ENCODE measurements around the gene NRIP1.

Gene NRIP1

DNA sequence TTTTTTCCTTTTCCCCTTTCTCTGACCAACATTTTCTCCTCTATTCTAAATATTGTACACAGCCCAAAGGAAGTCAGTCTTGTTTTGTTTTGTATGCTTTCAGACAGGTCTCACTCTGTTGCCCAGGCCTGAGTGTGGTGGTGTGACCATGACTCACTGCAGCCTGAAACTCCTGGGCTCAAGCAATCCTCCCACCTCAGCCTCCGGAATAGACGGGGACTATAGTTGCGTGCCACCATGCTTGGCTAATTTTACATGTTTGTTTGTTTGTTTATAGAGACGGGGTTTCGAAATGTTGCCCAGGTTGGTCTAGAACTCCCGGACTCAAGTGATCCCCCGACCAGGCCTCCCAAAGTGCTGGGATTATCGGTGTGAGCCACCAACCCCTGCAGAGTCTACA lies 72.8 kb downstream of the NRIP1 start:
- no peak overlapping the region for H3K4me3 ChIP-seq (ENCODE audit: low read depth, low read length)
- TF ChIP-seq, protein P1, sequence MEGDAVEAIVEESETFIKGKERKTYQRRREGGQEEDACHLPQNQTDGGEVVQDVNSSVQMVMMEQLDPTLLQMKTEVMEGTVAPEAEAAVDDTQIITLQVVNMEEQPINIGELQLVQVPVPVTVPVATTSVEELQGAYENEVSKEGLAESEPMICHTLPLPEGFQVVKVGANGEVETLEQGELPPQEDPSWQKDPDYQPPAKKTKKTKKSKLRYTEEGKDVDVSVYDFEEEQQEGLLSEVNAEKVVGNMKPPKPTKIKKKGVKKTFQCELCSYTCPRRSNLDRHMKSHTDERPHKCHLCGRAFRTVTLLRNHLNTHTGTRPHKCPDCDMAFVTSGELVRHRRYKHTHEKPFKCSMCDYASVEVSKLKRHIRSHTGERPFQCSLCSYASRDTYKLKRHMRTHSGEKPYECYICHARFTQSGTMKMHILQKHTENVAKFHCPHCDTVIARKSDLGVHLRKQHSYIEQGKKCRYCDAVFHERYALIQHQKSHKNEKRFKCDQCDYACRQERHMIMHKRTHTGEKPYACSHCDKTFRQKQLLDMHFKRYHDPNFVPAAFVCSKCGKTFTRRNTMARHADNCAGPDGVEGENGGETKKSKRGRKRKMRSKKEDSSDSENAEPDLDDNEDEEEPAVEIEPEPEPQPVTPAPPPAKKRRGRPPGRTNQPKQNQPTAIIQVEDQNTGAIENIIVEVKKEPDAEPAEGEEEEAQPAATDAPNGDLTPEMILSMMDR (IDR thresholded peaks at IDR 0.05; ENCODE audit: control insufficient read depth, extremely low read depth, insufficient read depth): no peak
- no peak for DNase-seq (ENCODE audit: low read depth)

DNA sequence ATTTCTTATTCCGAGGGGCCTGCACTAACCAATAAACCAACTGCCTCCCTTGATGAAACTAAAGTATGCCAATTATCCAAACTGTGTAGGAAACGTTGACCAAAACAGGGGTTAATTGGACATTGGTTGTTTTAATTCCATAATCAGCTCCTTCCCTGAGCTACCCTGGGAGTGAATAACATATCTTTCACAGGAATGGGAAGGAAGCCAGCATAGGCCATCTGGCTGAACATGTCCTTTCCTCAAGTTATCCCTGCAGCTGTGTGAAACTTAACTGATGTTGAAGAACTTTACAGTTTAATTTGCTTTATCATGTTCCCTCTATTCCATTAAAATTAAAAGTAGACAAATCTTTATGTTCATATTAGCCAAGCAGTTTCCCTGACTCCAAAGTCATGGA lies 75.4 kb downstream of the NRIP1 start:
- TF ChIP-seq, protein P1 (IDR thresholded peaks at IDR 0.05; ENCODE audit: control insufficient read depth, extremely low read depth, insufficient read depth): no peak
- no peak for DNase-seq (ENCODE audit: low read depth)
- no peak overlapping the region for H3K4me3 ChIP-seq (ENCODE audit: low read depth, low read length)

DNA sequence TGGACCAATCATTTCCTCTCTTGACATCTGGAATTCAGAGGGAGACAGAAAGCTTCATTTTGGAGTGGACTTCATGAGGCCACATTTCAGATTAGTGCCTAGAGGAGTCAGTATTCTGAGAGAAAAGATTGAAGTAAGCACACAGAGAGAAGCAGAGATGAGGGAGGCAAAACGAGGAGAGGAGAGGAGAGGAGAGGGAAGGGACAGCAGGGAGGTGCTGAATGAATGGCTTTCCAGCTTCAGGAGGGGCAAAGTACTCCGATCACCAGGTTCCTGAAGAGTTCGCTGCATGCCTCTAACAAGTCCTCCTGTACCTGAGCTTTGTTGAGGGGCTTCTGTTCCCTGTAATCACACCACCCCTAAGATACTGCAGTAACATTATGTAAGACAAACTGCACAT lies 76.0 kb downstream of the NRIP1 start:
- no peak for DNase-seq (ENCODE audit: low read depth)
- no peak overlapping the region for H3K4me3 ChIP-seq (ENCODE audit: low read depth, low read length)
- TF ChIP-seq, protein P1 (IDR thresholded peaks at IDR 0.05; ENCODE audit: control insufficient read depth, extremely low read depth, insufficient read depth): no peak

DNA sequence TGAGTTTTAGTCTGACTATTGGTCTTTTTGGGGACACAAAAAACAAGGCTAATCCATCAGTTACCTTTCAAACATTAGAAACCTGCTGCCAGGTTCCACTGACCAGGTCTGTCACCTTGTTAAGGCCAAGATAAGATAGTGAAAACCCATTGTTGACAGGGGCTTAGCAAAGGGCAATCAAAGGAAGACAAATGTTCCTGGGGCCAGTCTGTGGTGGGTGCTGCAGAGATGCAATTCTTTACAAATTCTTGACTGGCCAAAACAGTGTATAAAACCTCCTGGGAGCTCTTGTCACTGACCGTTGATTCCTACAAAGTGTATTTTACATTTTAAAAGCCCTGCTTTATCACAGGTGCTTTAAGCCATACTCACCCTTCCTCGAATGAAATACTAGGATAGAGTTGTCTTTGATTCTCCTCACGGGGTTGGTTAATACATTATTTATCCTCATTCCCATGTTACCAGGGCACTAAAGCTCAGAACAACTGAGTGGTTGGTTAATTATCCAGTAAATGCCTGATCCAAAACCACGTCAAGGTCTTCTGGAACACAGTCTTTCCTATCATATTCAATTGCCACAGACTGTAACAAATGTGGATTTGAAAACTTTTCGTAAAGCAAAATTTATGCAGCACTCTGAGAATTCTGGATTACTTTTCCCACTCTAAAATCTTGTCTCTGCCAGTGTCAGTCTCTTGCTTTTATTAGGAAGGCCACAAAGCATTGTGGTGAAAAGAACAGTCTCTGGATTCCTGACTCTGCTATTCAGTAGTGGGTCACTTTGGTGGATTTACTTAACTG lies 77.2 kb downstream of the NRIP1 start:
- no peak for DNase-seq (ENCODE audit: low read depth)
- H3K4me3 ChIP-seq (ENCODE audit: low read depth, low read length): no peak overlapping the region
- TF ChIP-seq, protein P1 (IDR thresholded peaks at IDR 0.05; ENCODE audit: control insufficient read depth, extremely low read depth, insufficient read depth): no peak

DNA sequence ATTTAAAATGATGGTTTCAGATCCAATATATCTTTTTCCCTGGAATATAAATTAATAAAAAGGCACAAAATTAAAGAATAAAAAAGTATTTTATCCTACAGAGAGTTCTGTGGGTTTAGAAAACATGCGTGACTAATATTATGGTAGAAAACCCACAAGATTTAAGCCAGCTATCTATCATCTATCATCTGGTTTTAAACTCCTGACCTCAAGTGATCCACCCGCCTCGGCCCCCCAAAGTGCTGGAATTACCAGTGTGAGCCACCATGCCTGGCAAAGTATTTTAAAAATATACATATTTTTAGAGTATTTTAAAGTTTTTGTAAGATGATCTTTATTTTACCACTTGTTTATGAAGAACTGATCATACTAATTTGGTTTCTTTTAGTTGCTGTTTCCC lies 79.5 kb downstream of the NRIP1 start:
- H3K4me3 ChIP-seq (ENCODE audit: low read depth, low read length): no peak overlapping the region
- no peak for DNase-seq (ENCODE audit: low read depth)
- TF ChIP-seq, protein P1 (IDR thresholded peaks at IDR 0.05; ENCODE audit: control insufficient read depth, extremely low read depth, insufficient read depth): no peak

DNA sequence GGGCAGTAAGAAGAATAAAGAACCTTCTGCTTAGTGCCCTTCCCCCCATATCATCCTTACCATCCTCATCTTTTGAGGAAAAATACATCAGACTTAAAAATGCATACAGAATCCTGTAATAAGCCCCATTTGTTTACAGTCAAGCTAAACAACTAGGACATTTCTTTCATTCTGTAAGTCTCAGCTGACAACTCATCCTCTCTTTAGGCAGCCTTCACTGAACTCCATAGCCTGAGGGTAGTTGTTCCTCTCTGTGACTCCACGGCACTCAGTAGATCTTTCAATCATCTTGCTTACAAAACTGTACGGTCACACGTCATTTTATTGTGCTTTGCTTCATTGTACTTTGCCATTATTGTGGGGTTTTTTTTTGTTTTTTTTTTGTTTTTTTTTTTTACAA lies 82.5 kb downstream of the NRIP1 start:
- TF ChIP-seq, protein P1 (IDR thresholded peaks at IDR 0.05; ENCODE audit: control insufficient read depth, extremely low read depth, insufficient read depth): no peak
- no peak for DNase-seq (ENCODE audit: low read depth)
- H3K4me3 ChIP-seq (ENCODE audit: low read depth, low read length): no peak overlapping the region

DNA sequence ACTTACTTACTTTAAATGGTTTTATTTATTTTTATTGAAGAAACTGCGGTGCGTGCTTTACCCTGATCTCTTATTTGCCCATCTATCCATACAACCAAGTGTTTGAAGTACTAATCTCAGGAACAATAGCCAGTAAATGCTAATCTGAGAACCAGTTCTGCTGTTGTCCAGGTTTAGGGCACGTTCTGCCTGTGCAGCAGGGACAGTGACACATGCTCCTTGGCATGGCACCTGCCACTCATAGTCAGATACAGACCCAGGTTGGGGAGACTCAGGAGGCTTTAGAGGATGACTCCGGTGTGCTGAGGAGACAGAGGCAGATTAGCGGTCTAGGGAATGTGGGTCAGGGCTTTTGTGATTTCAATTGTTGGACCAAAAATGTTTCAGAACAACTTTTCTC lies 83.6 kb downstream of the NRIP1 start:
- TF ChIP-seq, protein P1 (IDR thresholded peaks at IDR 0.05; ENCODE audit: control insufficient read depth, extremely low read depth, insufficient read depth): no peak
- peak; percentile 50 for DNase-seq (ENCODE audit: low read depth)
- H3K4me3 ChIP-seq (ENCODE audit: low read depth, low read length): no peak overlapping the region

Measured in LNCaP clone FGC (cell line).